ENCODE results near the gene SLC30A7. TPM values are rescaled to one million over a fixed set of nuclear protein-coding genes. Genes with fewer than 3 reads are reported as not detected.

SLC30A7 gene
- total and polyA plus RNA-seq, 2 of the 13 experiments (the other 11 are each of a cell fraction or from before 2014, with no cell fraction given): 8.3 to 40.8 TPM

GRCh38 chr1:100894603-100895539 lies 1.0 kb upstream of the SLC30A7 start, which contains the start of gene EXTL2 (continued):
- TF ChIP-seq MAFF (IDR thresholded peaks at IDR 0.05; ENCODE audit: low read depth, low read length): no peak
- no peak for TF ChIP-seq ZNF607 (CRISPR knock-in tag; IDR thresholded peaks at IDR 0.05; ENCODE audit: borderline replicate concordance)
- no peak for TF ChIP-seq ZNF101 (CRISPR knock-in tag; IDR thresholded peaks at IDR 0.05; ENCODE audit: borderline replicate concordance, low read depth)
- TF ChIP-seq HES4 (CRISPR knock-in tag; IDR thresholded peaks at IDR 0.05; ENCODE audit: borderline replicate concordance): no peak
- 0 out of 2 replicates have a peak, but pooled peaks have one; percentile 9 for TF ChIP-seq ZNF20 (CRISPR knock-in tag; IDR thresholded peaks at IDR 0.05)
- no peak for TF ChIP-seq CEBPB (IDR thresholded peaks at IDR 0.05; ENCODE audit: borderline replicate concordance, low read depth, low read length)
- TF ChIP-seq, protein P1, sequence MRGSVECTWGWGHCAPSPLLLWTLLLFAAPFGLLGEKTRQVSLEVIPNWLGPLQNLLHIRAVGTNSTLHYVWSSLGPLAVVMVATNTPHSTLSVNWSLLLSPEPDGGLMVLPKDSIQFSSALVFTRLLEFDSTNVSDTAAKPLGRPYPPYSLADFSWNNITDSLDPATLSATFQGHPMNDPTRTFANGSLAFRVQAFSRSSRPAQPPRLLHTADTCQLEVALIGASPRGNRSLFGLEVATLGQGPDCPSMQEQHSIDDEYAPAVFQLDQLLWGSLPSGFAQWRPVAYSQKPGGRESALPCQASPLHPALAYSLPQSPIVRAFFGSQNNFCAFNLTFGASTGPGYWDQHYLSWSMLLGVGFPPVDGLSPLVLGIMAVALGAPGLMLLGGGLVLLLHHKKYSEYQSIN (CRISPR knock-in tag; IDR thresholded peaks at IDR 0.05; ENCODE audit: borderline replicate concordance): no peak
- no peak for TF ChIP-seq ZNF343 (CRISPR knock-in tag; IDR thresholded peaks at IDR 0.05)
- no peak for TF ChIP-seq ATAD3A (CRISPR knock-in tag; IDR thresholded peaks at IDR 0.05)
- TF ChIP-seq RAD51 (IDR thresholded peaks at IDR 0.05; ENCODE audit: borderline replicate concordance): no peak
- TF ChIP-seq HOXA3 (CRISPR knock-in tag; IDR thresholded peaks at IDR 0.05): no peak; the same call in 1 of the 2 replicates
- no peak for TF ChIP-seq ZNF691 (CRISPR knock-in tag; IDR thresholded peaks at IDR 0.05; ENCODE audit: borderline replicate concordance, low read depth)
- TF ChIP-seq ZNF660 (CRISPR knock-in tag; IDR thresholded peaks at IDR 0.05; ENCODE audit: borderline replicate concordance, low read depth): no peak
- TF ChIP-seq SNAPC2 (CRISPR knock-in tag; IDR thresholded peaks at IDR 0.05): no peak
- peak; percentile 59; the same call in 1 of the 2 replicates for TF ChIP-seq YEATS4 (CRISPR knock-in tag; IDR thresholded peaks at IDR 0.05; ENCODE audit: borderline replicate concordance)
- no peak for TF ChIP-seq HNRNPL (IDR thresholded peaks at IDR 0.05; ENCODE audit: low read depth, low read length)
- TF ChIP-seq ZNF777 (CRISPR knock-in tag; IDR thresholded peaks at IDR 0.05): no peak
- TF ChIP-seq, protein P2, sequence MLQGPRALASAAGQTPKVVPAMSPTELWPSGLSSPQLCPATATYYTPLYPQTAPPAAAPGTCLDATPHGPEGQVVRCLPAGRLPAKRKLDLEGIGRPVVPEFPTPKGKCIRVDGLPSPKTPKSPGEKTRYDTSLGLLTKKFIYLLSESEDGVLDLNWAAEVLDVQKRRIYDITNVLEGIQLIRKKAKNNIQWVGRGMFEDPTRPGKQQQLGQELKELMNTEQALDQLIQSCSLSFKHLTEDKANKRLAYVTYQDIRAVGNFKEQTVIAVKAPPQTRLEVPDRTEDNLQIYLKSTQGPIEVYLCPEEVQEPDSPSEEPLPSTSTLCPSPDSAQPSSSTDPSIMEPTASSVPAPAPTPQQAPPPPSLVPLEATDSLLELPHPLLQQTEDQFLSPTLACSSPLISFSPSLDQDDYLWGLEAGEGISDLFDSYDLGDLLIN (CRISPR knock-in tag; IDR thresholded peaks at IDR 0.05; ENCODE audit: borderline replicate concordance): 0 out of 2 replicates have a peak, but pooled peaks have one; percentile 38
- TF ChIP-seq PLRG1 (conservative IDR thresholded peaks at IDR 0.05): no peak
- 0 out of 2 replicates have a peak, but pooled peaks have one; percentile 44 for TF ChIP-seq KDM2A (CRISPR knock-in tag; IDR thresholded peaks at IDR 0.05; ENCODE audit: borderline replicate concordance, low read depth)
- TF ChIP-seq ZNF766 (CRISPR knock-in tag; IDR thresholded peaks at IDR 0.05; ENCODE audit: borderline replicate concordance): no peak
- no peak for TF ChIP-seq KDM3A (CRISPR knock-in tag; IDR thresholded peaks at IDR 0.05; ENCODE audit: low read depth)
- no peak for TF ChIP-seq SNRNP70 (IDR thresholded peaks at IDR 0.05; ENCODE audit: low read depth, low read length)
- peak; percentile 79 for TF ChIP-seq POLR2G (IDR thresholded peaks at IDR 0.05; ENCODE audit: low read depth, low read length)
- no peak; the same call in 1 of the 2 replicates for TF ChIP-seq RXRB (CRISPR knock-in tag; IDR thresholded peaks at IDR 0.05; ENCODE audit: borderline replicate concordance)
- TF ChIP-seq ATF7-NPFF (CRISPR knock-in tag; IDR thresholded peaks at IDR 0.05; ENCODE audit: low read depth): no peak
- TF ChIP-seq KLF13 (CRISPR knock-in tag; IDR thresholded peaks at IDR 0.05): no peak
- TF ChIP-seq NONO (IDR thresholded peaks at IDR 0.05): no peak
- TF ChIP-seq NONO (CRISPR knock-in tag; conservative IDR thresholded peaks at IDR 0.05): no peak
